ENCODE results near the gene CTDSP1.

DNA sequence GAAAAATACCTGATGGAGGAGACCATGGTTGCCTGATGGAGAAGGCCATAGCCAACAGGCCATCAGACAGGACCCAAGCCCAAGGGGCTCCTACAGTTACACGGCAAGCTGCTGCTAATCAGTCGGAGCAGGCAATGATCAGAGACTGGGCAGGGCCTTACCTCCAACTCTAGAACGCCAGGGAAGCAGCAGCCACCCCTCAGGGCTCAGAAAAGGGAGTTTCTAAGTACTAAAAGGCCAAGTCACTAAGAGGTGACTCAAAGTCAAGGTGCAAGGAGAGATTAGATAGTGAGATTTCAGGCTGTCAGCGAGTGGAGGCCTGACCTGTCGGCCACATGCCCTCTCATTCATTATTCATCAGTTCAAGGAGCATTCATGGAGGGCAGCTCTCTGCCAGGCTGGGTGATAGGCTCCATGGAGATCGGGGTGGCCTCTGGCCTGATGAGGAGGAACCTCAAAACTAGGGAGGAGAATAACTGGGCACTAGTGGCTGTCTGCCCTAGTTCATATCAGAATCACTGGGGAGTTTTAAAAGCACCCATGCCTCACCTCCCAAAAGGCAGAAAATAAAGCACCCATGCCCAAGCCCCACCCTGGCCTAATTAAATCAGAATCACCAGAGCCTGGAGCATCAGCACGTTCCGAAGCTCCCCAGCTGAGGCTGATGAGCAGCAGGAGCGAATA, 22.9 kb downstream of the CTDSP1 start:
- TF ChIP-seq, protein P1, sequence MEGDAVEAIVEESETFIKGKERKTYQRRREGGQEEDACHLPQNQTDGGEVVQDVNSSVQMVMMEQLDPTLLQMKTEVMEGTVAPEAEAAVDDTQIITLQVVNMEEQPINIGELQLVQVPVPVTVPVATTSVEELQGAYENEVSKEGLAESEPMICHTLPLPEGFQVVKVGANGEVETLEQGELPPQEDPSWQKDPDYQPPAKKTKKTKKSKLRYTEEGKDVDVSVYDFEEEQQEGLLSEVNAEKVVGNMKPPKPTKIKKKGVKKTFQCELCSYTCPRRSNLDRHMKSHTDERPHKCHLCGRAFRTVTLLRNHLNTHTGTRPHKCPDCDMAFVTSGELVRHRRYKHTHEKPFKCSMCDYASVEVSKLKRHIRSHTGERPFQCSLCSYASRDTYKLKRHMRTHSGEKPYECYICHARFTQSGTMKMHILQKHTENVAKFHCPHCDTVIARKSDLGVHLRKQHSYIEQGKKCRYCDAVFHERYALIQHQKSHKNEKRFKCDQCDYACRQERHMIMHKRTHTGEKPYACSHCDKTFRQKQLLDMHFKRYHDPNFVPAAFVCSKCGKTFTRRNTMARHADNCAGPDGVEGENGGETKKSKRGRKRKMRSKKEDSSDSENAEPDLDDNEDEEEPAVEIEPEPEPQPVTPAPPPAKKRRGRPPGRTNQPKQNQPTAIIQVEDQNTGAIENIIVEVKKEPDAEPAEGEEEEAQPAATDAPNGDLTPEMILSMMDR (IDR thresholded peaks at IDR 0.05), result no peak
- TF ChIP-seq ZFX (IDR thresholded peaks at IDR 0.05; ENCODE audit: borderline replicate concordance), result no peak

Data from 22Rv1 (cell line).